Bone marrow (tissue), 2 donors: Measurements from ENCODE around the gene ZFAND4.
"Not testable (repeated sequence)": the region's sequence is repeated elsewhere in the genome, so short reads cannot be mapped to it uniquely, and the experiment has no call there.

ENCODE experiments used
- DNase-seq, 2 donors: peaks; one replicate each; lab custom pipeline; 2025; lab: John Stamatoyannopoulos, UW

ZFAND4 gene

GRCh38 chr10:45589868-45590267 is 82.7 kb downstream of the ZFAND4 start:
- DNase-seq: no peak

- no peak for DNase-seq
Measured at GRCh38 chr10:45589009-45589408, 83.6 kb downstream of the ZFAND4 start.

- no peak for DNase-seq
Measured at GRCh38 chr10:45586028-45586824, 86.3 kb downstream of the ZFAND4 start.

GRCh38 chr10:45585131-45585530 is 87.4 kb downstream of the ZFAND4 start:
- DNase-seq: no peak

- no peak for DNase-seq
Measured at GRCh38 chr10:45582386-45582781, 90.2 kb downstream of the ZFAND4 start.

GRCh38 chr10:45581582-45582385 is 90.8 kb downstream of the ZFAND4 start:
- peak in 1 of 2 donors; percentile 15 for DNase-seq

GRCh38 chr10:45581216-45581549 is 91.4 kb downstream of the ZFAND4 start:
- no peak for DNase-seq

- DNase-seq: peak in 1 of 2 donors; percentile 17
Measured at GRCh38 chr10:45580371-45581215, 92.0 kb downstream of the ZFAND4 start.

- no peak for DNase-seq
Measured at GRCh38 chr10:45578384-45578971, 94.1 kb downstream of the ZFAND4 start.

GRCh38 chr10:45575966-45576597 is 96.5 kb downstream of the ZFAND4 start:
- DNase-seq: no peak

GRCh38 chr10:45575032-45575761 is 97.4 kb downstream of the ZFAND4 start:
- DNase-seq: not testable (repeated sequence)

GRCh38 chr10:45569471-45569870 is 103.1 kb downstream of the ZFAND4 start:
- no peak for DNase-seq

- DNase-seq: no peak
Measured at GRCh38 chr10:45566415-45566814, 106.2 kb downstream of the ZFAND4 start.
